CD14-positive monocyte (primary cell): ENCODE measurements around the gene CLDN10. TPM values are rescaled to one million over a fixed set of nuclear protein-coding genes. Genes with fewer than 3 reads are reported as not detected.

Source experiments
- DNase-seq, 3 donors: peaks; one replicate each; pipeline ENCODE4 v3.0.0-alpha.2; 2011 to 2022
- H2AFZ ChIP-seq: 2 replicates; pipeline ENCODE4 v1.6.0; 2012; ENCODE audit warnings: mild to moderate bottlenecking, low read depth, low read length, inconsistent platforms; ENCODE audit not compliant: insufficient read depth, poor library complexity, severe bottlenecking
- H3K27ac ChIP-seq, 2 donors: 1 replicate in 1 of 2; 2 replicates in 1 of 2; pipeline ENCODE4 v1.5.1; 2012 to 2013; ENCODE audit warnings: low read length in 2 of 2, control low read depth in 1 of 2, inconsistent platforms in 1 of 2, low read depth in 1 of 2, mild to moderate bottlenecking in 1 of 2
- H3K27me3 ChIP-seq, 2 donors: one replicate each; pipeline versions ENCODE4 v1.6.0 to v1.6.1; 2011 to 2013; ENCODE audit warnings: low read length in 2 of 2; ENCODE audit not compliant: control insufficient read depth in 2 of 2, insufficient read depth in 2 of 2
- H3K36me3 ChIP-seq, 2 donors: replicated peaks in 1 of 2; 1 replicate in 1 of 2; 2 replicates in 1 of 2; pipeline versions ENCODE4 v1.5.1 to v1.6.1; 2012 to 2013; ENCODE audit warnings: low read length in 2 of 2, control low read depth in 1 of 2, inconsistent platforms in 1 of 2, mild to moderate bottlenecking in 1 of 2; ENCODE audit not compliant: insufficient read depth in 2 of 2, control insufficient read depth in 1 of 2
- H3K4me1 ChIP-seq, 2 donors: 1 replicate in 1 of 2; 2 replicates in 1 of 2; pipeline versions ENCODE4 v1.5.1 to v1.6.1; 2012 to 2013; ENCODE audit warnings: low read length in 2 of 2, control low read depth in 1 of 2, inconsistent platforms in 1 of 2, mild to moderate bottlenecking in 1 of 2, moderate library complexity in 1 of 2; ENCODE audit not compliant: insufficient read depth in 2 of 2, control insufficient read depth in 1 of 2
- H3K4me2 ChIP-seq: replicated peaks from 2 replicates; pipeline ENCODE3; 2012; ENCODE audit warnings: low read length, moderate library complexity, mild to moderate bottlenecking; ENCODE audit not compliant: poor library complexity, severe bottlenecking; ENCODE audit errors: extremely low read depth
- H3K4me3 ChIP-seq, 3 experiments: fragments of 200-600 bp in 1 of 3; sonication (generic) in 1 of 3; replicated peaks in 1 of 3; 1 replicate in 2 of 3; 2 replicates in 1 of 3; pipeline ENCODE4 v1.5.1; 2011 to 2013; ENCODE audit warnings: low read length in 3 of 3, mild to moderate bottlenecking in 3 of 3, control low read depth in 2 of 3, low read depth in 2 of 3, inconsistent platforms in 1 of 3, moderate library complexity in 1 of 3
- H3K79me2 ChIP-seq: 2 replicates; pipeline ENCODE4 v1.6.0; 2012; ENCODE audit warnings: mild to moderate bottlenecking, control low read depth, inconsistent platforms, low read length, moderate library complexity; ENCODE audit not compliant: insufficient read depth
- H3K9ac ChIP-seq: 2 replicates; pipeline ENCODE4 v1.6.0; 2017; ENCODE audit warnings: low read length, mild to moderate bottlenecking; ENCODE audit not compliant: insufficient read depth, poor library complexity, severe bottlenecking
- H3K9me3 ChIP-seq, 2 donors: replicated peaks in 1 of 2; 1 replicate in 1 of 2; 2 replicates in 1 of 2; pipeline versions ENCODE4 v1.5.1 to v1.6.1; 2012 to 2013; ENCODE audit warnings: low read length in 2 of 2, control low read depth in 1 of 2; ENCODE audit not compliant: control insufficient read depth in 1 of 2, insufficient read depth in 1 of 2
- H4K20me1 ChIP-seq: 2 replicates; pipeline ENCODE4 v1.6.0; 2012; ENCODE audit warnings: mild to moderate bottlenecking, low read length, control low read depth, moderate library complexity; ENCODE audit not compliant: insufficient read depth
- H3K27ac Mint-ChIP-seq, 7 donors: one replicate each; pipeline ENCODE4 v1.8.0; 2020; ENCODE audit warnings: mild to moderate bottlenecking in 7 of 7, mixed read lengths in 7 of 7, moderate library complexity in 6 of 7, inconsistent platforms in 2 of 7
- H3K27me3 Mint-ChIP-seq, 3 donors: one replicate each; pipeline ENCODE4 v1.8.0; 2021 to 2022; ENCODE audit warnings: low read depth in 3 of 3, mild to moderate bottlenecking in 3 of 3, mixed read lengths in 3 of 3, moderate library complexity in 3 of 3, inconsistent platforms in 1 of 3
- H3K36me3 Mint-ChIP-seq, 2 donors: one replicate each; pipeline ENCODE4 v1.8.0; 2020; ENCODE audit warnings: mixed read lengths in 2 of 2, inconsistent platforms in 1 of 2, mild to moderate bottlenecking in 1 of 2
- H3K4me1 Mint-ChIP-seq: one replicate; pipeline ENCODE4 v1.8.0; 2020; ENCODE audit warnings: mild to moderate bottlenecking, mixed read lengths
- H3K4me3 Mint-ChIP-seq, 2 donors: one replicate each; pipeline ENCODE4 v1.8.0; 2020; ENCODE audit warnings: mild to moderate bottlenecking in 2 of 2, mixed read lengths in 2 of 2, moderate library complexity in 1 of 2
- H3K9me3 Mint-ChIP-seq, 7 donors: one replicate each; pipeline ENCODE4 v1.8.0; 2020 to 2022; ENCODE audit warnings: mixed read lengths in 7 of 7, mild to moderate bottlenecking in 6 of 7, moderate library complexity in 6 of 7, inconsistent platforms in 2 of 7
- WGBS: methylation state at CpG from one replicate; pipeline ENCODE4 v1.1.5; 2013; ENCODE audit warnings: missing lambda C conversion rate; ENCODE audit not compliant: insufficient coverage; 5-methylcytosine and 5-hydroxymethylcytosine counted together
- intact Hi-C, 2 donors: fragments of 100-400 bp; cut with micrococcal nuclease; formaldehyde crosslinking; loops; one replicate each; pipeline versions ENCODE4 v1.15.0 to v1.15.1; 2023
- polyA plus RNA-seq, 3 donors: library from polyadenylated mRNA; depleted of rRNA in 1 of 3; unstranded in 2 of 3; stranded (reverse) in 1 of 3; fragments of 300-500 nt in 2 of 3; fragments of >200 nt in 1 of 3; fragmentation: Illumina TruSeq in 2 of 3; gene quantifications; 1 replicate in 2 of 3; 2 replicates in 1 of 3; pipeline ENCODE4 v1.2.3, GENCODE V29; 2012 to 2021
- TF ChIP-seq, protein P1 (sequence below): fragments of 200-600 bp; IDR thresholded peaks from one replicate; pipeline ENCODE4 v1.8.0; 2022; ENCODE audit warnings: antibody characterized with exemption, mild to moderate bottlenecking

Gene CLDN10
- polyA plus RNA-seq, 3 donors, result 0.35 TPM; not detected in 2

- DNase-seq, result no peak
- Histone ChIP-seq H3K27ac (no peak overlapping the region), H3K27me3 (no peaks in the 10 kb centered on the region), H2AFZ (no peak overlapping the region), H3K79me2 (no peaks in the 10 kb centered on the region), H3K36me3 (no peaks in the 10 kb centered on the region), H4K20me1 (no peaks in the 10 kb centered on the region), H3K9ac (no peak overlapping the region), H3K4me1 (peaks cover 13 to 15% of the 10 kb centered on the region in 2 donors), H3K9me3 (no peaks in the 10 kb centered on the region), H3K4me2 (no peak overlapping the region), H3K4me3 (no peak overlapping the region)
- no peaks in the 10 kb centered on the region for H3K27me3 Mint-ChIP-seq
- H3K36me3 Mint-ChIP-seq, result no peaks in the 10 kb centered on the region
- WGBS, result 90% methylated on average over 2 of the region's 2 CpGs
- intact Hi-C loops, result no loop called here
- TF ChIP-seq, protein P1, sequence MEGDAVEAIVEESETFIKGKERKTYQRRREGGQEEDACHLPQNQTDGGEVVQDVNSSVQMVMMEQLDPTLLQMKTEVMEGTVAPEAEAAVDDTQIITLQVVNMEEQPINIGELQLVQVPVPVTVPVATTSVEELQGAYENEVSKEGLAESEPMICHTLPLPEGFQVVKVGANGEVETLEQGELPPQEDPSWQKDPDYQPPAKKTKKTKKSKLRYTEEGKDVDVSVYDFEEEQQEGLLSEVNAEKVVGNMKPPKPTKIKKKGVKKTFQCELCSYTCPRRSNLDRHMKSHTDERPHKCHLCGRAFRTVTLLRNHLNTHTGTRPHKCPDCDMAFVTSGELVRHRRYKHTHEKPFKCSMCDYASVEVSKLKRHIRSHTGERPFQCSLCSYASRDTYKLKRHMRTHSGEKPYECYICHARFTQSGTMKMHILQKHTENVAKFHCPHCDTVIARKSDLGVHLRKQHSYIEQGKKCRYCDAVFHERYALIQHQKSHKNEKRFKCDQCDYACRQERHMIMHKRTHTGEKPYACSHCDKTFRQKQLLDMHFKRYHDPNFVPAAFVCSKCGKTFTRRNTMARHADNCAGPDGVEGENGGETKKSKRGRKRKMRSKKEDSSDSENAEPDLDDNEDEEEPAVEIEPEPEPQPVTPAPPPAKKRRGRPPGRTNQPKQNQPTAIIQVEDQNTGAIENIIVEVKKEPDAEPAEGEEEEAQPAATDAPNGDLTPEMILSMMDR, result no peak
- H3K4me1 Mint-ChIP-seq, result peaks cover 17% of the 10 kb centered on the region
- no peak overlapping the region for H3K27ac Mint-ChIP-seq
- H3K9me3 Mint-ChIP-seq, result peaks cover 0 to 7% (median 0%) of the 10 kb centered on the region in 7 donors
- no peak overlapping the region for H3K4me3 Mint-ChIP-seq
Measured at GRCh38 chr13:95568131-95568530, 15.6 kb downstream of the CLDN10 start.

DNA sequence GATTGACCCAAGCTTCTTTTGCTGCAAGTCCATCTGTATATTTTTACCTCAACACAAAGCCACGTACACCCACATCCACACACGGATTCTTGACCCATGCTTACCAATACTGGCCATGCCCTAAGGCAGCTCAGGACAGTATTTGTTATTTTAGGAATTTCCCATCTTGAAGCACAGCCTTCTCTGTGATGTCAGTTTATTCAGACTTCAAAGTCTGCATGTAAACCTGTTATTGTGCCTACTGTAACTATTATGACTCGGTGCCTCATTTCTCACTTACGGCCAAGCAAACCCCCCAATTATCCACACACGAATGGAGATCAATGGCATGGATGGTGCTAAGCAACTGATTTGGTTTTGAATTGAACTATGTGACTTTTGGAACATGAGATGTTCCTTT is 17.5 kb downstream of the CLDN10 start:
- Histone ChIP-seq H3K27me3 (no peaks in the 10 kb centered on the region), H2AFZ (no peak overlapping the region), H3K9ac (no peak overlapping the region), H3K9me3 (no peaks in the 10 kb centered on the region), H3K79me2 (no peaks in the 10 kb centered on the region), H3K36me3 (no peaks in the 10 kb centered on the region), H3K4me2 (no peak overlapping the region), H3K4me3 (no peak overlapping the region), H4K20me1 (no peaks in the 10 kb centered on the region), H3K4me1 (peaks cover 0 to 4% of the 10 kb centered on the region in 2 donors), H3K27ac (no peak overlapping the region)
- no CpG with 5 or more reads among the region's 5 CpGs for WGBS
- Mint-ChIP-seq H3K4me3 (no peak overlapping the region), H3K4me1 (peaks cover 3% of the 10 kb centered on the region), H3K36me3 (no peaks in the 10 kb centered on the region), H3K27me3 (no peaks in the 10 kb centered on the region), H3K9me3 (peaks cover 0 to 7% (median 0%) of the 10 kb centered on the region in 7 donors), H3K27ac (no peak overlapping the region)
- intact Hi-C loops, result no loop called here
- TF ChIP-seq, protein P1, result no peak
- DNase-seq, result no peak
